Measurements from ENCODE around the gene RUBCN.

GRCh38 chr3:197674741-197675562 is 61.8 kb downstream of the RUBCN start:
- TF ChIP-seq CTCF (IDR thresholded peaks at IDR 0.05; ENCODE audit: insufficient read depth, low read depth, low read length) = no peak
- no peak for TF ChIP-seq EZH2 (IDR thresholded peaks at IDR 0.05; ENCODE audit: insufficient read depth, low read length)

Measured in astrocyte (in vitro differentiated cells and primary cell).